HG03139 (cell line): ENCODE results near the gene PDXDC1.
"Not testable (repeated sequence)": the region's sequence is repeated elsewhere in the genome, so short reads cannot be mapped to it uniquely, and the experiment has no call there.

Experiments used
- ATAC-seq: cut with Tn5 transposase; IDR thresholded peaks from one replicate; pipeline ENCODE4 v1.9.1; 2021; ENCODE audit not compliant: unreplicated experiment

PDXDC1 gene

DNA sequence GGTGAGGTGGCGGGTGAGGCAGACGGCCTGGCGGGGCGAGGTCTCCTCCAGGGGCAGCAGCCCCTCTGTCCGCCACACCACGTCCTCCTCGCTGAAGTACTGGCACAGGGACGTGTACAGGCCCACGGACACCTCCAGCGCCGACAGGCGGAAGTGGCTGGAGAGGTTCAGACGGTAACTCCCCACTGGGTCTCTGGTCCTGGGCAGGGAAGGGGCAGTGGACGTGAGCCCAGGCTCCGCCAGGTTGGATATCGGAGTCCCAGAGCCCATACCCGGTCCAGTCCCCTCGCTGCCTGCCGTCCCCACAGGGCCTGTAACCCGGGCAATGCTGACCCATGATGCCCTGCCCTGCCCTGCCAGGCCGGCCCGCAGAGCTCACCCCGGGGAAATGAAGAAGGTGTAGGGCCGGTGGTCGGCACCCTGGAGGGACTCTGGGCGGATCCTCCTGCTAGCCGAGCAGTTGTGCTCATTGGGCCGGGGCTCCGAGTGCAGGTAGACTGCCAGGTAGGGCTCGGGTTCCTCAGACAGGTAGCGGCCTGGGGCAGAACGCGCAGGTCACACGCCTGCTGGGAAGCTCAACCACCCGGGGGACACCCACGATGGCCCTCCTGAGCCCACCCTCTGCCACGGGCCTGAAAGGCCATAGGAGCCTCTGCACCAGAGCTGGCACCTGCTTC is 155.6 kb downstream of the PDXDC1 start:
- not testable (repeated sequence) for ATAC-seq

- ATAC-seq: not testable (repeated sequence)
Measured at GRCh38 chr16:15130943-15131700, 156.3 kb downstream of the PDXDC1 start.

DNA sequence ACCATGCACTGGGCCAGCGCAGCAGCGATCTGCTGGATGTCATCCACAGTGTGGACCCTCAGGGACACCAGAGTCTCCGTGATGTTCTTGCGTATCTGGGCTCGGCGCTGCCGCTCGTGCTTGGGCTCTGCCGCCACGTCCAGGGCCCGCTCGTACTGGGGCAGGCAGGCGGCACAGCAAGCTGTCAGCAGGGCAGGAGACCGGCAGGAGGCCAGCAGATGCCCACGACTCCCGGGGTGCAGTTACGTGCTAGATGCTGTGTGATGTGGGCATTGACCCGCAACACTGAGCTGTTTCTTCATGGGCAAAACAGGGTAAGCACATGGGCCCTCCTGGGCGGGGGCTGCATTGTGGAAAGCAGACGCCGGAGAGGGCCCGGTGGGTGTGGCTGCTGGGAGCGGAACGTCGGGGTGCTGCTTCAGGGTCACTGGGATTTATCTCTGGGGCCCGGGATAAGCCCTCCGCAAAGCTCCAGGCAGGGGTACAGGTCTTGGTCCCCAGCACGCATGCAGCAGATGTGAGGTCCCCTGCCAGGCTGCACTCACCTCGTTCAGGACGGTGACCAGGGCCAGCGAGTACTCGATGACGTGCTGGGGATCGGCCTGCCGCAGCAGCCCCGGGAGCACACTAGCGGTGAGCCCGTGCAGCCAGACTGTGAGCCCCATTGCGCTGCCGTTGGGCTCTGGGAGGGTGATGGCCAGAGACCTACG is 158.0 kb downstream of the PDXDC1 start:
- not testable (repeated sequence) for ATAC-seq

DNA sequence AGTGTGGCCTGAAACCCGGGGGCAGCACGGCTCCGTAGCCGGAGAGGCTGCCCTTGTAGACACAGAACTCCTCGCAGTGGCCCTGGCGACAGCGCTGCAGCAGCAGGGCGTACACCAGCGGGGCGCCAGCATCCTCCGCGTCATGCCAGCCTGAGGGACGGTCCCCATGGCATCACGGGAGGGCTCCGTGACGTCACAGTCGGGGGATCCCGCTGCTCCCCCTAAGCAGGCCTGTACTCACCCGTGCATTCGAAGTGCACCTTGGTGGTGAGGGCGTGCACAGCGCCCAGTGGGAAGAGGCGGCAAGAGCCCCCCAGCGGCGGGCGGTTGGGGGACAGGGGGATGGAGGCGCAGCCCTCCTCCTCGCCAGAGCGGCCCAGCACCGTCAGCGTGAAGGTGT is 158.7 kb downstream of the PDXDC1 start:
- ATAC-seq: not testable (repeated sequence)

GRCh38 chr16:15134752-15135482 is 160.1 kb downstream of the PDXDC1 start:
- ATAC-seq: not testable (repeated sequence)

- ATAC-seq: not testable (repeated sequence)
Measured at GRCh38 chr16:15135483-15136360, 160.9 kb downstream of the PDXDC1 start.

- ATAC-seq: not testable (repeated sequence)
Measured at GRCh38 chr16:15137514-15137913, 162.7 kb downstream of the PDXDC1 start.

GRCh38 chr16:15140444-15141365 is 165.9 kb downstream of the PDXDC1 start:
- not testable (repeated sequence) for ATAC-seq

DNA sequence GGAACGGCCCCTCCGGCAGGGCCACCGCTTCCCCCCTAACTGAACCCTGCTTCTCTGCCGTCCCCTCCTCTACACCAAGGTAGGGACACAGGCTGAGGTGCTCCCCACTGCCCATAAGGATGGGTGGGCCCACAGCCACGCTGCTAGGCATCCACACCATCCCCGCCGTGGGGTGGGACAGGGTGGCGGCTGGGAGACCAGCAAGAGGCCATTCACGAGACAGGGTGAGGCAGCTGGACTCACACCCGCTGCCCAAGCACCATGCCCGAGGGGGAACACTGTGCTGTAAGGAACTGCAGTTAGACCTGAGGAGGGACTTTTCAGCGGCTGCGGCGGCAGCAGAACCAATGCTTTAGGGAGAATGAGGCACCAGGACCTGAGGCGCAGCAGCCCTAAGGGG is 166.8 kb downstream of the PDXDC1 start:
- ATAC-seq: no peak

- ATAC-seq: not testable (repeated sequence)
Measured at GRCh38 chr16:15142107-15142890, 167.5 kb downstream of the PDXDC1 start.

DNA sequence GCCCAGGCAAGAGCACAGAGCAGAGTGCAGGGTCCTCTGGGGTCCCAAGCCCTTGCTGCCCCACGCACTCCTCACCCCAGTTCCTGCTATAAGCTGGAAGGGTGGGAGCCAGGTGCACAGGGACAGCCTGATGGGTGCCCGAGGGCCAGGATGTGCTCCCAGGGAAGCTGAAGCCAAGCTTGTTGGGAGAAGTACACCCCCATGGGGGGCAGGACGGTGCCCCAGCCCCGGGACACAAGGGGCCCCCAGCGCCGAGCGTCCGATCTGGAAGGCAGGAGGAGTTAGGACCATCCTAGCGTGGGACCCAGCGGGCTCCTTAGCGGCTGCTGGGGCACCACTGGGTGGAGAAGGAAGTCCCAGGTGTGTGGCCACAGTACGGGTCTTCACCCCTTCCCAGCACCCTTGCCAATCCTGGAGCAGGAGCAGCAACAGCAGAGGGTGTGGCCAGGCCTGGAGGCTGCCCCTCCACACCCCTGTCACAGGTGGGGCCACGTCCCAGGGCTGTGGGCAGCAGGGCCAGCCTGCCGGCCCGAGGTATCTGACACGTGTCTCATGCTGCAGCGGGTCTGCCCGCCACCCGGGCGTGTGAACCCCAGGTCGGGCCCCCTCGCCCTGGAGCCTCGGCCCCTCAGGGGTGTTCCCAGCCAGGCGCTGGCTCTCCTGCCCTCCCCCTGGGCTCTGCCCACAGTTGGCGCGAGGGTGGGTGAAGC is 168.2 kb downstream of the PDXDC1 start:
- ATAC-seq: not testable (repeated sequence)

GRCh38 chr16:15143601-15144091 is 168.8 kb downstream of the PDXDC1 start:
- not testable (repeated sequence) for ATAC-seq

GRCh38 chr16:15144092-15144631 is 169.3 kb downstream of the PDXDC1 start:
- ATAC-seq: not testable (repeated sequence)

- not testable (repeated sequence) for ATAC-seq
Measured at GRCh38 chr16:15144781-15145417, 170.1 kb downstream of the PDXDC1 start.

- not testable (repeated sequence) for ATAC-seq
Measured at GRCh38 chr16:15145418-15146263, 170.8 kb downstream of the PDXDC1 start.

GRCh38 chr16:15146264-15146662 is 171.4 kb downstream of the PDXDC1 start:
- not testable (repeated sequence) for ATAC-seq
